ENCODE results near the gene ZFAND2B.

Gene ZFAND2B

DNA sequence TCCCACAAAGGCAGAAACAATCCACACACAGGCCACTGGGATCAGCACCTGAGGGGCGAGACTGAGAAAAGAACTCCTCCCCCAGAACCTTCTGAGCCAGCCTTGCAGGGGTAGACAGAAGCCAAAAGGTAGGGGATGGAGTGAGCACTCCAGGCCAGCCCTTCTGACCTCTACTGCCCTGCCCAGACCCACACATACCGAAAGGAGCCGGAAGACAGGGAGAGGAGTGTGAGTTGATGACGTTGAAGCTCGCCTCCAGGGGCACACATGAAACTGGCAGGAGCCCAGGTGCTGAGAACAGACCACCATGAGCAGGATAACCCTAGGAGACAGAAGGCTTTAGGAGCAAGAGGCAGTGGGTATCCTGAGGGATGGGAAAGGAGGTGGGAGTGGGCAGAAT, 38.6 kb upstream of the ZFAND2B start:
- Histone ChIP-seq H3K4me3 (ENCODE audit: low read length in 2 of 2) (no peak overlapping the region), H3K27ac (ENCODE audit: low read length) (no peak overlapping the region), H3K9ac (ENCODE audit: low read length in 2 of 2) (no peak overlapping the region), H3K4me1 (ENCODE audit: control insufficient read depth, insufficient read depth, low read length) (peaks cover 6% of the 10 kb centered on the region), H3K9me3 (ENCODE audit: control insufficient read depth in 2 of 2, low read length in 2 of 2) (no peaks in the 10 kb centered on the region), H3K27me3 (ENCODE audit: control insufficient read depth in 1 of 2, insufficient read depth in 2 of 2, low read length in 2 of 2) (no peaks in the 10 kb centered on the region), H3K36me3 (ENCODE audit: control insufficient read depth in 2 of 2, insufficient read depth in 2 of 2, low read length in 2 of 2) (peaks cover 2 to 6% of the 10 kb centered on the region in 2 donors)

DNA sequence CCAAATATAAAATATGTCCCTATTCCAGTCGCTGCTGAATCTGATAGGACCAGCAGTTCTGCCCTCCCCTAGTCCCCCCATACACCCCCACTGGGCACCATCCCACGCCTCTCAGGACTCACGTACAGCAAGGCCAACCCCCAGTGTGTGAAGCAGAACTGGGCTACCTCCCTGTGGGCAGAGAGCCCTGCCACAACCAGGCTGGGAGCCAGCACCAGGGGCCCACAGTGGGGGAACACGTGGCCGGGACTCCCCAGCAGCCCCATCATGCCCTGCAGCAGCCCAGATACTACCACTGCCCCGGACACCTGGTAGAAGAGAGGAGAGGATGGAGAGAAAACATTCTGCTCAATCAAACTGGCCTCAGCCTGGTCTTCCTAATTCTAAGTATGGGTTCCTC, 38.1 kb upstream of the ZFAND2B start:
- no peaks in the 10 kb centered on the region for H3K9me3 ChIP-seq (ENCODE audit: control insufficient read depth in 2 of 2, low read length in 2 of 2)
- H3K4me1 ChIP-seq (ENCODE audit: control insufficient read depth, insufficient read depth, low read length), result peaks cover 6% of the 10 kb centered on the region
- no peak overlapping the region for H3K4me3 ChIP-seq (ENCODE audit: low read length in 2 of 2)
- H3K27me3 ChIP-seq (ENCODE audit: control insufficient read depth in 1 of 2, insufficient read depth in 2 of 2, low read length in 2 of 2), result no peaks in the 10 kb centered on the region
- H3K27ac ChIP-seq (ENCODE audit: low read length), result no peak overlapping the region
- no peak overlapping the region for H3K9ac ChIP-seq (ENCODE audit: low read length in 2 of 2)
- peaks cover 5 to 10% of the 10 kb centered on the region in 2 donors for H3K36me3 ChIP-seq (ENCODE audit: control insufficient read depth in 2 of 2, insufficient read depth in 2 of 2, low read length in 2 of 2)

DNA sequence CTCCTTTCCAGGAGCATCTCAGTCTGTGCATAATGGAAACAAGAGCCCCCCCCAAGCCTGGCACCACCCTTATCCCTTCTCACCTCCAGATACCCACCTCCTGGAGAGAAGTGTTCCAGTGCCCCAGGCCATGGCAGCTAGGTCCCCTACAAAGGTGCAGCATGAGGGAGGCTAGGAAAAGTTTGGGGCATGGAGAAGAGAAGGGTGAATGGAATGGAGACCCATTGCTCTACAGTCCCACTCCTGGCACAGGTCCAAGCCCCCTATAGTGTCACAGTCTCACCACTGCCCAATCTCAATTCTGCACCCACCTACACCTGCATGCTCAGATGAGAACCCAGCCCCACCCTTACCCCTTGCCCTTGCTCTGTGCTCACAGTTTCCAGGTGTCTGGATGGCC, 37.6 kb upstream of the ZFAND2B start:
- no peak overlapping the region for H3K9ac ChIP-seq (ENCODE audit: low read length in 2 of 2)
- H3K9me3 ChIP-seq (ENCODE audit: control insufficient read depth in 2 of 2, low read length in 2 of 2), result no peaks in the 10 kb centered on the region
- peaks cover 6 to 14% of the 10 kb centered on the region in 2 donors for H3K36me3 ChIP-seq (ENCODE audit: control insufficient read depth in 2 of 2, insufficient read depth in 2 of 2, low read length in 2 of 2)
- H3K4me1 ChIP-seq (ENCODE audit: control insufficient read depth, insufficient read depth, low read length), result peaks cover 6% of the 10 kb centered on the region
- no peaks in the 10 kb centered on the region for H3K27me3 ChIP-seq (ENCODE audit: control insufficient read depth in 1 of 2, insufficient read depth in 2 of 2, low read length in 2 of 2)
- no peak overlapping the region for H3K27ac ChIP-seq (ENCODE audit: low read length)
- no peak overlapping the region for H3K4me3 ChIP-seq (ENCODE audit: low read length in 2 of 2)

DNA sequence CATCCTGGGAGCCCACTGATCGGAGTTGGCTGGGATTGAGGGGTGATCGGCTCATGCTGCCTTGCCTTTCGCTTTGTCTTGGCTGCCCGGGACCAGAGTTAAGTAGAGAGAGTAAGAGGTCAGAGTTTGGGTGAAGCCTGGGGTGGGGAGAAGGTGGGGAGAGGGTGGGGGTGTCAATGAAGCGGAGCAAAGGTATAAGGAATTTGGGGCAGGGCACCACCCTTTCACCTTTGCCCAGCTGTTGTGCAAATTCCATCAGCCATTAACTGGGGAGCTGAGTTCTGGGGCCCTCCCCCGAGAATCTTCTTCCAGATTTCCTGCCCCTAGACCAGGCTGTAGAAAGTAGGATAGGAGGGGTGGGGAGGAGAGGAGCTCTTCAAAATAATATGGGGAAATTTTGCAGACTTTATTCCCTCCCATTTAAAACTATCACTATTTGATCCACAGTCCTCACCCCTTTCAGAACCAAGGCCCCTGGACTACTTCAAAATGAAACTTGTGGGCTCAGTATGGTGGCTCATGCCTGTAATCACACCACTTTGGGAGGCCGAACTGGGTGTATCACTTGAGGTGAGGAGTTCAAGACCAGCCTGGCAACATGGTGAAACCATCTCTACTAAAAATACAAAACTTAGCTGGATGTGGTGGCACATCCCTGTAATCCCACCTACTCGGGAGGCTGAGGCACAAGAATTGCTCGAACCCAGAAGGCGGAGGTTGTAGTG, 36.5 kb upstream of the ZFAND2B start, which contains the start of gene SLC23A3:
Gene SLC23A3 (minus strand): TSS at position 100 of the 725 bp plus-strand sequence. CDS start 45 bp downstream, at position 55.
- Histone ChIP-seq H3K27ac (ENCODE audit: low read length) (peak within 1 kb of the TSS; percentile 69), H3K4me1 (ENCODE audit: control insufficient read depth, insufficient read depth, low read length) (peaks cover 11% of the 10 kb centered on the region), H3K9me3 (ENCODE audit: control insufficient read depth in 2 of 2, low read length in 2 of 2) (no peaks in the 10 kb centered on the region), H3K9ac (ENCODE audit: low read length in 2 of 2) (peak within 1 kb of the TSS in 1 of 2 donors; percentile 42), H3K36me3 (ENCODE audit: control insufficient read depth in 2 of 2, insufficient read depth in 2 of 2, low read length in 2 of 2) (peaks cover 15 to 24% of the 10 kb centered on the region in 2 donors), H3K27me3 (ENCODE audit: control insufficient read depth in 1 of 2, insufficient read depth in 2 of 2, low read length in 2 of 2) (no peaks in the 10 kb centered on the region), H3K4me3 (ENCODE audit: low read length in 2 of 2) (no peak within 1 kb of the TSS)

DNA sequence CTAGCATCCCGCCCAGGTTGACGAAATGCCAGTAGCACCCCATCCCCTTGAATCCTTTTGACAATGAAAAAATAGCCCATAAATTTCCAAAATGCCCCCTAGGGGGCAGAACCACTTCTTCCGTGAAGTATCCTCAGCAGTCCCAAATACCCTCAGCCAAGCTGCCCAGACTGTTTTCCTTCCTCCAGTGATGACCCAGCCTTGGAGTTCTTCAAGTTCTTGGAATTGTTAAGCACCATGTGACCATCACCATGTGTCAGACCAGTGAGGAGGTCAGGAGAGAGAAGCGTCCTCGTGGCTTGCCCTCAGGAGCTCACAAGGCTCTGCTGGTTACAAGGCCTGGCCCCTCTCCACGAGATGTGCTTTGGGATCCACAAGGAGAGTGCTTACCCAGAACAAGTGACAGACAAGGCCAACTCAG, 35.3 kb upstream of the ZFAND2B start:
- Histone ChIP-seq H3K27ac (ENCODE audit: low read length) (peak overlapping the region; percentile 69), H3K27me3 (ENCODE audit: control insufficient read depth in 1 of 2, insufficient read depth in 2 of 2, low read length in 2 of 2) (no peaks in the 10 kb centered on the region), H3K4me3 (ENCODE audit: low read length in 2 of 2) (no peak overlapping the region), H3K36me3 (ENCODE audit: control insufficient read depth in 2 of 2, insufficient read depth in 2 of 2, low read length in 2 of 2) (peaks cover 15 to 24% of the 10 kb centered on the region in 2 donors), H3K4me1 (ENCODE audit: control insufficient read depth, insufficient read depth, low read length) (peaks cover 21% of the 10 kb centered on the region), H3K9ac (ENCODE audit: low read length in 2 of 2) (peak overlapping the region in 1 of 2 donors; percentile 42), H3K9me3 (ENCODE audit: control insufficient read depth in 2 of 2, low read length in 2 of 2) (no peaks in the 10 kb centered on the region)

DNA sequence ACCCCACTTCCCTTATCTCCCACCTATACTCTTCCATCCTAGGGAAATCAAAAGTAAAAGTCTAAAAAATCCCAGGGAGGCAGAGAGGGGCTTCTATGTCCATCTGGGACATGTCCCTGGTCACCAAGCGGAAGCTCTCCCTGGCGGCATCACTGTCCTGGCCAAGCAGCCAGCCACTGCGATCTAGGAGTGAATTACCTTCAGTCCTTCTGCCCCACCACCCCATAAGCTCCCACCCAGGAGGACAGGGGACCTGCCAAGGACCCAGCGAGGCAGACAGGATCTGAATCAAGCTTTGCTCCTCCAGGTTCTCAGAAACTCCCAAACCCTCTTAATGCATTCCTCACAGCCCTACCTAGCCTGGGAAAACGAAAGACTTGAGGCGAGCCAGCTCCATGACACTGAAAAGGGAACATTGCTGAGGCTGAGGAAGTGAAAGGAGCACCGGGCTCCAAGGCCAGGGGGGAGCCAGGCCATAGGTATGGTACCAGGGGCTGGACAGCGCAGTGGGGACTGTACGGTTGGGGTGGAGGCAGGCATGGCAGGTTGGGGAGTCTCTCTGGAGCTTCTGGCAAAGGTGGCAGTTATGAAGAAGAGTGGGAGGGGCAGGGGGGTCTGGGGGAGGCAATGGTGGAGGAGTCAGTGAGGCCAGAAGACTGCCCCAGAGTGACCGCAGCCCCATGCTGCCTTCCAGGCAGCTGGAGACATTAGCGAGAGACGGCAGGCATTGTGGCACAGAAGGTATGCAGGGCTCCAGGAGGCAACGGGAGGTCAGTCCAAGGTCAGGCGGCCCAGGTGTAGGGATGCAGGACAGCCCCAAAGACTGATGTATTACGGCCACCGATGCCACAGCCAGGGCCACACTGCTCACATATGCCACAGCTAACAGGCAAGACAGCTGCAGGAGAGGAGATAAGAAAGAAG, 34.1 kb upstream of the ZFAND2B start:
- no peaks in the 10 kb centered on the region for H3K9me3 ChIP-seq (ENCODE audit: control insufficient read depth in 2 of 2, low read length in 2 of 2)
- peaks cover 15 to 24% of the 10 kb centered on the region in 2 donors for H3K36me3 ChIP-seq (ENCODE audit: control insufficient read depth in 2 of 2, insufficient read depth in 2 of 2, low read length in 2 of 2)
- H3K4me3 ChIP-seq (ENCODE audit: low read length in 2 of 2), result no peak overlapping the region
- H3K27ac ChIP-seq (ENCODE audit: low read length), result peak overlapping the region; percentile 69
- no peak overlapping the region for H3K9ac ChIP-seq (ENCODE audit: low read length in 2 of 2)
- peaks cover 30% of the 10 kb centered on the region for H3K4me1 ChIP-seq (ENCODE audit: control insufficient read depth, insufficient read depth, low read length)
- H3K27me3 ChIP-seq (ENCODE audit: control insufficient read depth in 1 of 2, insufficient read depth in 2 of 2, low read length in 2 of 2), result no peaks in the 10 kb centered on the region

DNA sequence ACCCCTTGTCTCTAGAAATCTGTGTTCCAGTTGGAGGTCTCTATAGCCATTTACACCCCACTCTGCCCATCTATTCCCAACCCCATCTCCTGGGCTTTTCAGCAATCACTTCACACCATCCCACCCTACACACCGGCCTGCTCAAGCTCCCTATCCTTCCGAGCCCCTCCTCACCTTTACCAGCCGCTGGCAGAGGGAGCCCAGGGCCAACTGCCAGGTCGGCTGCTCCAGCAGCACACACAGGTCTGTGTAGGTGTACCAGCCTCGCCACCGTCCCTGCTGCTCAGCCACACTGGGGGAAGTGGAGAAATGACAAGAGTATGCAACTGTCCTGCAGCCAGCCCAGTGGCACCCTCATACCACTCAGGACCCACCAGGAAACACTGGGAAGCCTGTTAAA, 33.4 kb upstream of the ZFAND2B start:
- Histone ChIP-seq H3K27ac (ENCODE audit: low read length) (no peak overlapping the region), H3K4me3 (ENCODE audit: low read length in 2 of 2) (no peak overlapping the region), H3K27me3 (ENCODE audit: control insufficient read depth in 1 of 2, insufficient read depth in 2 of 2, low read length in 2 of 2) (no peaks in the 10 kb centered on the region), H3K4me1 (ENCODE audit: control insufficient read depth, insufficient read depth, low read length) (peaks cover 33% of the 10 kb centered on the region), H3K36me3 (ENCODE audit: control insufficient read depth in 2 of 2, insufficient read depth in 2 of 2, low read length in 2 of 2) (peaks cover 15 to 24% of the 10 kb centered on the region in 2 donors), H3K9me3 (ENCODE audit: control insufficient read depth in 2 of 2, low read length in 2 of 2) (no peaks in the 10 kb centered on the region), H3K9ac (ENCODE audit: low read length in 2 of 2) (no peak overlapping the region)

DNA sequence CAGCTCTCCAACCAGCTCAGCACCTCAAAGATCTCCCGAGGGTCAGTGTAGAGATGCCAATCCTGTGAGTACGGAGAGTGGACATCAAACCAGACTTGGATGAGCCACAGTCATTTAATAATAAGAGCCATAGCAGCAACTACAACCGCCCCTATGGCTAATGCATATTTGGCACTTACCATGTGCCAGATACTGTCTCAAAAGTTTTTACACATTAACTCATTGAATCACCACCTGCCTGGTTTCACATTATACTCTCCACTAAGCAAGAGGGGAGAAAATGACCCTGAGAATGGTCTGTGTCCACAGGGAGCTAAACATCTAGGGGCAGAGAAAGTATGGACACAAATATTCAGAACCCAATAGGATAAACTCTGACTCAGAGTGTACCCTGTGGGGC, 32.4 kb upstream of the ZFAND2B start:
- H3K4me1 ChIP-seq (ENCODE audit: control insufficient read depth, insufficient read depth, low read length), result peaks cover 40% of the 10 kb centered on the region
- peaks cover 15 to 24% of the 10 kb centered on the region in 2 donors for H3K36me3 ChIP-seq (ENCODE audit: control insufficient read depth in 2 of 2, insufficient read depth in 2 of 2, low read length in 2 of 2)
- no peak overlapping the region for H3K27ac ChIP-seq (ENCODE audit: low read length)
- no peak overlapping the region for H3K9ac ChIP-seq (ENCODE audit: low read length in 2 of 2)
- H3K27me3 ChIP-seq (ENCODE audit: control insufficient read depth in 1 of 2, insufficient read depth in 2 of 2, low read length in 2 of 2), result no peaks in the 10 kb centered on the region
- H3K9me3 ChIP-seq (ENCODE audit: control insufficient read depth in 2 of 2, low read length in 2 of 2), result no peaks in the 10 kb centered on the region
- H3K4me3 ChIP-seq (ENCODE audit: low read length in 2 of 2), result no peak overlapping the region

DNA sequence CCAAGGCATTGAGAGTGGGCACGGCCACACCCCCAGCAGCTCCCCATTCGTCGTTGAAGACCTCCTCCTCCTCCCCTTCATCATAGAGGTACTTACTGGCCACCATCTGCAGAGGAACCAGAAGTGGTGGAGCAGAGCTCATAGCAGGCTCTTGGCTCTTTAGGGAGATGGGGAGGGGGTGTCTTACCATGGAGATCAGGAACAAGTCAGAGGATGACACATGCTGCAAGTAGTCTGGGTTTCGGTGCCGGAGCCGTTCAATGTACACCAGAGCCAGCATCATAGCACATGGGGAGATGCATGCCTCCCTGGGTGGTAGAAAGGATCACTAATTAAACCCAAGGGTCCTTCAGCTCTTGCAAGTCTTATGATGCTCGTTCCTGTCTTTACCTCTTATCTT, 31.8 kb upstream of the ZFAND2B start:
- no peaks in the 10 kb centered on the region for H3K9me3 ChIP-seq (ENCODE audit: control insufficient read depth in 2 of 2, low read length in 2 of 2)
- peaks cover 19 to 27% of the 10 kb centered on the region in 2 donors for H3K36me3 ChIP-seq (ENCODE audit: control insufficient read depth in 2 of 2, insufficient read depth in 2 of 2, low read length in 2 of 2)
- peaks cover 46% of the 10 kb centered on the region for H3K4me1 ChIP-seq (ENCODE audit: control insufficient read depth, insufficient read depth, low read length)
- H3K27me3 ChIP-seq (ENCODE audit: control insufficient read depth in 1 of 2, insufficient read depth in 2 of 2, low read length in 2 of 2), result no peaks in the 10 kb centered on the region
- no peak overlapping the region for H3K4me3 ChIP-seq (ENCODE audit: low read length in 2 of 2)
- H3K27ac ChIP-seq (ENCODE audit: low read length), result no peak overlapping the region
- peak overlapping the region in 1 of 2 donors; percentile 29 for H3K9ac ChIP-seq (ENCODE audit: low read length in 2 of 2)

DNA sequence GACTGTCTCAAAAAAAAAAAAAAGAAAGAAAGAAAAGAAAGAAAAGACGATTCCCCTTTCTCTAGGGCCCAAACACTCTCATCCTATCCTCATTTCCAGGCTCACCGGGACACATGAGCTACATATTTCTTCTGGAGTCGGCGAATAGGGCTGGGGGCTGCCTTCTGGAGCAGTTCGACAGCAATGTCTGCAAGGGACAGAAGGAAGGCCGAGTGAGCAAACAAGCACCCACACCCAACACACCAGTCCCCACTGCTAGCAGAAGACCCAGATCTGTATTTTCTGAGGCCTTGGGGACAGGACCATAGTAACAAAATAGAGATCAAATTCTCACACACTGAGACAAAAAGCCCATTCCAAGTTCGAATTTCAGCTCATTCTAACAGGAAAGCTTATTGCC, 31.1 kb upstream of the ZFAND2B start:
- Histone ChIP-seq H3K27me3 (ENCODE audit: control insufficient read depth in 1 of 2, insufficient read depth in 2 of 2, low read length in 2 of 2) (no peaks in the 10 kb centered on the region), H3K9ac (ENCODE audit: low read length in 2 of 2) (peak overlapping the region; percentile 99), H3K4me3 (ENCODE audit: low read length in 2 of 2) (peak overlapping the region; percentile 88 to 93), H3K27ac (ENCODE audit: low read length) (no peak overlapping the region), H3K9me3 (ENCODE audit: control insufficient read depth in 2 of 2, low read length in 2 of 2) (no peaks in the 10 kb centered on the region), H3K4me1 (ENCODE audit: control insufficient read depth, insufficient read depth, low read length) (peaks cover 51% of the 10 kb centered on the region), H3K36me3 (ENCODE audit: control insufficient read depth in 2 of 2, insufficient read depth in 2 of 2, low read length in 2 of 2) (peaks cover 25 to 34% of the 10 kb centered on the region in 2 donors)
